Measurements from ENCODE around the gene CADM1. TPM values are rescaled to one million over a fixed set of nuclear protein-coding genes. Genes with fewer than 3 reads are reported as not detected.

CADM1 gene
- total and polyA plus RNA-seq, 2 experiments from 2014 or later: 48.4 to 54.3 TPM

GRCh38 chr11:115407496-115407895 lies 96.7 kb downstream of the CADM1 start:
- H3K79me2 ChIP-seq: no peaks in the 10 kb centered on the region
- H4K20me1 ChIP-seq (ENCODE audit: insufficient read depth, poor library complexity, severe bottlenecking): no peaks in the 10 kb centered on the region
- WGBS (ENCODE audit: low lambda C conversion rate, missing lambda C conversion rate): 92% methylated on average over 5 of the region's 5 CpGs
- TF ChIP-seq CTCF (IDR thresholded peaks at IDR 0.05; ENCODE audit: poor library complexity): no peak
- no peak for TF ChIP-seq EZH2 (IDR thresholded peaks at IDR 0.05; ENCODE audit: borderline replicate concordance)
- TF ChIP-seq EZH2phosphoT487 (IDR thresholded peaks at IDR 0.05; ENCODE audit: low read depth, severe bottlenecking, unreplicated experiment): no peak
- H3K9me3 ChIP-seq (ENCODE audit: low read depth): no peaks in the 10 kb centered on the region
- no peak for DNase-seq (ENCODE audit: low spot score)
- no peaks in the 10 kb centered on the region for H3K9me2 ChIP-seq (replicated peaks; ENCODE audit: insufficient read depth)
- no peaks in the 10 kb centered on the region for H3K27me3 ChIP-seq
- no peak overlapping the region for H2AFZ ChIP-seq
- H3K4me1 ChIP-seq (ENCODE audit: insufficient read depth): peaks cover 17% of the 10 kb centered on the region
- H3K4me2 ChIP-seq: no peak overlapping the region
- no peak overlapping the region for H3K27ac ChIP-seq
- H3K4me3 ChIP-seq: no peak overlapping the region
- no peaks in the 10 kb centered on the region for H3K36me3 ChIP-seq (replicated peaks; ENCODE audit: insufficient read depth, low read depth)

- H3K4me3 ChIP-seq: no peak overlapping the region
- no peaks in the 10 kb centered on the region for H3K9me2 ChIP-seq (replicated peaks; ENCODE audit: insufficient read depth)
- no peaks in the 10 kb centered on the region for H3K9me3 ChIP-seq (ENCODE audit: low read depth)
- H2AFZ ChIP-seq: no peak overlapping the region
- H3K36me3 ChIP-seq (replicated peaks; ENCODE audit: insufficient read depth, low read depth): no peaks in the 10 kb centered on the region
- no peaks in the 10 kb centered on the region for H3K27me3 ChIP-seq
- DNase-seq (ENCODE audit: low spot score): no peak
- H3K79me2 ChIP-seq: no peaks in the 10 kb centered on the region
- H4K20me1 ChIP-seq (ENCODE audit: insufficient read depth, poor library complexity, severe bottlenecking): no peaks in the 10 kb centered on the region
- TF ChIP-seq CTCF (IDR thresholded peaks at IDR 0.05; ENCODE audit: poor library complexity) (no peak), EZH2 (IDR thresholded peaks at IDR 0.05; ENCODE audit: borderline replicate concordance) (no peak), EZH2phosphoT487 (IDR thresholded peaks at IDR 0.05; ENCODE audit: low read depth, severe bottlenecking, unreplicated experiment) (no peak)
- WGBS (ENCODE audit: low lambda C conversion rate, missing lambda C conversion rate): 97% methylated on average over 4 of the region's 4 CpGs
- no peak overlapping the region for H3K4me2 ChIP-seq
- H3K4me1 ChIP-seq (ENCODE audit: insufficient read depth): peaks cover 17% of the 10 kb centered on the region
- H3K27ac ChIP-seq: no peak overlapping the region
Observed at GRCh38 chr11:115406404-115406803, 97.8 kb downstream of the CADM1 start.

GRCh38 chr11:115398333-115399080 lies 105.7 kb downstream of the CADM1 start:
- TF ChIP-seq EZH2 (IDR thresholded peaks at IDR 0.05; ENCODE audit: borderline replicate concordance): no peak
- no peak for TF ChIP-seq CTCF (IDR thresholded peaks at IDR 0.05; ENCODE audit: poor library complexity)
- TF ChIP-seq EZH2phosphoT487 (IDR thresholded peaks at IDR 0.05; ENCODE audit: low read depth, severe bottlenecking, unreplicated experiment): no peak
- H3K4me3 ChIP-seq: no peak overlapping the region
- H3K9me2 ChIP-seq (replicated peaks; ENCODE audit: insufficient read depth): no peaks in the 10 kb centered on the region
- DNase-seq (ENCODE audit: low spot score): no peak
- no peaks in the 10 kb centered on the region for H3K4me1 ChIP-seq (ENCODE audit: insufficient read depth)
- H2AFZ ChIP-seq: no peak overlapping the region
- no peaks in the 10 kb centered on the region for H3K27me3 ChIP-seq
- no peaks in the 10 kb centered on the region for H4K20me1 ChIP-seq (ENCODE audit: insufficient read depth, poor library complexity, severe bottlenecking)
- H3K36me3 ChIP-seq (replicated peaks; ENCODE audit: insufficient read depth, low read depth): no peaks in the 10 kb centered on the region
- WGBS (ENCODE audit: low lambda C conversion rate, missing lambda C conversion rate): 76% methylated on average over 2 of the region's 2 CpGs
- no peaks in the 10 kb centered on the region for H3K9me3 ChIP-seq (ENCODE audit: low read depth)
- no peak overlapping the region for H3K27ac ChIP-seq
- no peaks in the 10 kb centered on the region for H3K79me2 ChIP-seq
- no peak overlapping the region for H3K4me2 ChIP-seq
